ENCODE results near the gene PRDM15.

DNA sequence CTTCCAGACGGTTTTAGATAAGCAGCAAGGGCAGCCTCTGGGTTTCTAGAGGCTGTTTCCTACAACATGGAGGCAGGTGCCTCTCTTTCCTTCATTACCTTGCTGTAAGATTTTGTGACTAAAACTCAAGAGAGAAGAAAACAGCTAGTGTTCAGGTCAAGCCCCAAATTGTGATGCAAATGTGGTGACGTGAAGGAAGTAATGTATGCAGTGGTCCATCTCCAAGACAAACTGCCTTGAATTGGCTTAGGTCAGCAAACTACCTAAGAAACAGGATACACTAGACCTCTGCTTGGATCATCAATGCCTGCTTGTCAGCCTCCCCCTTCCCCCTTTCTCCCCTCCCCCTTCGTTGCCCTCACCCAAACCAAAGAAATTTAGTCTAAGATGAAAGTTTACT, 83.4 kb downstream of the PRDM15 start:
- TF ChIP-seq, protein P1, sequence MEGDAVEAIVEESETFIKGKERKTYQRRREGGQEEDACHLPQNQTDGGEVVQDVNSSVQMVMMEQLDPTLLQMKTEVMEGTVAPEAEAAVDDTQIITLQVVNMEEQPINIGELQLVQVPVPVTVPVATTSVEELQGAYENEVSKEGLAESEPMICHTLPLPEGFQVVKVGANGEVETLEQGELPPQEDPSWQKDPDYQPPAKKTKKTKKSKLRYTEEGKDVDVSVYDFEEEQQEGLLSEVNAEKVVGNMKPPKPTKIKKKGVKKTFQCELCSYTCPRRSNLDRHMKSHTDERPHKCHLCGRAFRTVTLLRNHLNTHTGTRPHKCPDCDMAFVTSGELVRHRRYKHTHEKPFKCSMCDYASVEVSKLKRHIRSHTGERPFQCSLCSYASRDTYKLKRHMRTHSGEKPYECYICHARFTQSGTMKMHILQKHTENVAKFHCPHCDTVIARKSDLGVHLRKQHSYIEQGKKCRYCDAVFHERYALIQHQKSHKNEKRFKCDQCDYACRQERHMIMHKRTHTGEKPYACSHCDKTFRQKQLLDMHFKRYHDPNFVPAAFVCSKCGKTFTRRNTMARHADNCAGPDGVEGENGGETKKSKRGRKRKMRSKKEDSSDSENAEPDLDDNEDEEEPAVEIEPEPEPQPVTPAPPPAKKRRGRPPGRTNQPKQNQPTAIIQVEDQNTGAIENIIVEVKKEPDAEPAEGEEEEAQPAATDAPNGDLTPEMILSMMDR (IDR thresholded peaks at IDR 0.05) = no peak
- no peak for TF ChIP-seq POLR2A (IDR thresholded peaks at IDR 0.05)

All from esophagus squamous epithelium (tissue), 4 donors.